A673 (cell line): ENCODE measurements around the gene HBE1. TPM values are rescaled to one million over a fixed set of nuclear protein-coding genes. Genes with fewer than 3 reads are reported as not detected.

Experiments
- BruUV-seq: library from RNA; stranded (reverse); fragments of 400-500 nt; replicated peaks from 2 replicates; lab custom pipeline; 2021; lab: Mats Ljungman, UMichigan
- CTCF ChIA-PET: fragments of 300-600 bp; sonication (Branson Sonifier 250); formaldehyde crosslinking; loops from one replicate; lab custom pipeline; 2022; ENCODE audit warnings: antibody characterized with exemption; lab: Charles Lee
- POLR2A ChIA-PET: fragments of 300-600 bp; sonication (Branson Sonifier 250); formaldehyde crosslinking; loops from one replicate; lab custom pipeline; 2022; ENCODE audit warnings: antibody characterized with exemption; ENCODE audit not compliant: low non-redundant PET; lab: Charles Lee
- DNase-seq: peaks from one replicate; pipeline ENCODE4 v3.0.0-alpha.2; 2015; ENCODE audit warnings: low spot score
- H3K27ac ChIP-seq: fragments of 200-600 bp; sonication (generic); 2 replicates; pipeline ENCODE4 v1.5.1; 2016; ENCODE audit warnings: mixed run types, low read depth, mild to moderate bottlenecking, mixed read lengths, antibody characterized with exemption, low read length; ENCODE audit not compliant: poor library complexity, severe bottlenecking
- H3K27me3 ChIP-seq: fragments of 200-600 bp; sonication (generic); replicated peaks from 2 replicates; pipeline ENCODE4 v1.6.1; 2017; ENCODE audit warnings: mixed run types, low read depth, mild to moderate bottlenecking, mixed read lengths, antibody characterized with exemption, low read length; ENCODE audit not compliant: insufficient read depth, poor library complexity
- H3K36me3 ChIP-seq: fragments of 200-600 bp; sonication (generic); 2 replicates; pipeline ENCODE4 v1.6.1; 2016; ENCODE audit warnings: mixed run types, mild to moderate bottlenecking, mixed read lengths, antibody characterized with exemption, low read length; ENCODE audit not compliant: insufficient read depth, poor library complexity, severe bottlenecking
- H3K4me1 ChIP-seq: fragments of 200-600 bp; sonication (generic); 2 replicates; pipeline ENCODE4 v1.6.1; 2017; ENCODE audit warnings: mixed run types, mild to moderate bottlenecking, mixed read lengths, antibody characterized with exemption, low read length; ENCODE audit not compliant: insufficient read depth, poor library complexity, severe bottlenecking
- H3K4me3 ChIP-seq: fragments of 200-600 bp; sonication (generic); 2 replicates; pipeline ENCODE4 v1.5.1; 2016; ENCODE audit warnings: low read depth, mixed run types, mild to moderate bottlenecking, mixed read lengths, low read length; ENCODE audit not compliant: poor library complexity, severe bottlenecking
- H3K9me3 ChIP-seq: fragments of 200-600 bp; sonication (generic); 2 replicates; pipeline ENCODE4 v1.6.1; 2016; ENCODE audit warnings: mixed run types, low read depth, mild to moderate bottlenecking, mixed read lengths, antibody characterized with exemption, low read length; ENCODE audit not compliant: poor library complexity, severe bottlenecking
- CTCF ChIP-seq: fragments of 300-800, 200-600 bp; sonication (generic); conservative IDR thresholded peaks from 2 replicates; pipeline ENCODE4 v1.5.1; 2017; ENCODE audit warnings: low read depth, mild to moderate bottlenecking, antibody characterized with exemption, low read length, moderate library complexity, mixed read lengths
- EZH2 ChIP-seq: fragments of 200-600 bp; sonication (generic); IDR thresholded peaks from 2 replicates; pipeline ENCODE4 v1.6.1; 2017; ENCODE audit warnings: borderline replicate concordance, low read depth, mild to moderate bottlenecking, mixed read lengths, antibody characterized with exemption, low read length; ENCODE audit not compliant: poor library complexity, severe bottlenecking
- intact Hi-C: fragments of 100-400 bp; cut with micrococcal nuclease; formaldehyde crosslinking; loops from one replicate; pipeline ENCODE4 v1.10.0; 2022; ENCODE audit not compliant: unreplicated experiment
- total RNA-seq: library from RNA; stranded (reverse); gene quantifications from 2 replicates; pipeline ENCODE4 v1.2.3, GENCODE V29; 2021

The HBE1 gene
- total RNA-seq, 1 experiment from 2014 or later = not detected

- no TSS peak for BruUV-seq
- Histone ChIP-seq H3K36me3 (no peaks in the 10 kb centered on the region), H3K4me3 (no peak overlapping the region), H3K27ac (no peak overlapping the region), H3K4me1 (no peaks in the 10 kb centered on the region), H3K9me3 (no peaks in the 10 kb centered on the region), H3K27me3 (no peaks in the 10 kb centered on the region)
- TF ChIP-seq CTCF = no peak
- TF ChIP-seq EZH2 = no peak
- intact Hi-C loops = no loop called here
- CTCF ChIA-PET = no interaction called here
- POLR2A ChIA-PET = no interaction called here
- no peak for DNase-seq
These were observed 8.2 kb upstream of the HBE1 start for GRCh38 chr11:5277807-5278382.

- no peaks in the 10 kb centered on the region for H3K36me3 ChIP-seq
- intact Hi-C loops = no loop called here
- BruUV-seq = no TSS peak
- no peak overlapping the region for H3K27ac ChIP-seq
- DNase-seq = no peak
- H3K9me3 ChIP-seq = no peaks in the 10 kb centered on the region
- POLR2A ChIA-PET = no interaction called here
- no peaks in the 10 kb centered on the region for H3K27me3 ChIP-seq
- H3K4me1 ChIP-seq = no peaks in the 10 kb centered on the region
- CTCF ChIA-PET = no interaction called here
- no peak overlapping the region for H3K4me3 ChIP-seq
- no peak for TF ChIP-seq EZH2
- no peak for TF ChIP-seq CTCF
These were observed 7.0 kb upstream of the HBE1 start for GRCh38 chr11:5276697-5277096.

GRCh38 chr11:5275369-5276110 lies 5.8 kb upstream of the HBE1 start:
- H3K36me3 ChIP-seq = no peaks in the 10 kb centered on the region
- no TSS peak for BruUV-seq
- H3K27ac ChIP-seq = no peak overlapping the region
- TF ChIP-seq EZH2 = no peak
- no peak for TF ChIP-seq CTCF
- intact Hi-C loops = no loop called here
- H3K27me3 ChIP-seq = no peaks in the 10 kb centered on the region
- H3K4me1 ChIP-seq = no peaks in the 10 kb centered on the region
- ChIA-PET POLR2A (no interaction called here), CTCF (no interaction called here)
- H3K4me3 ChIP-seq = no peak overlapping the region
- no peaks in the 10 kb centered on the region for H3K9me3 ChIP-seq
- DNase-seq = no peak
